ENCODE results near the gene TESPA1. TPM values are rescaled to one million over a fixed set of nuclear protein-coding genes. Genes with fewer than 3 reads are reported as not detected.

TESPA1 gene
- total and polyA plus RNA-seq, 2 of the 8 experiments (the other 6 are each of a cell fraction or from before 2014, with no cell fraction given): not detected

DNA sequence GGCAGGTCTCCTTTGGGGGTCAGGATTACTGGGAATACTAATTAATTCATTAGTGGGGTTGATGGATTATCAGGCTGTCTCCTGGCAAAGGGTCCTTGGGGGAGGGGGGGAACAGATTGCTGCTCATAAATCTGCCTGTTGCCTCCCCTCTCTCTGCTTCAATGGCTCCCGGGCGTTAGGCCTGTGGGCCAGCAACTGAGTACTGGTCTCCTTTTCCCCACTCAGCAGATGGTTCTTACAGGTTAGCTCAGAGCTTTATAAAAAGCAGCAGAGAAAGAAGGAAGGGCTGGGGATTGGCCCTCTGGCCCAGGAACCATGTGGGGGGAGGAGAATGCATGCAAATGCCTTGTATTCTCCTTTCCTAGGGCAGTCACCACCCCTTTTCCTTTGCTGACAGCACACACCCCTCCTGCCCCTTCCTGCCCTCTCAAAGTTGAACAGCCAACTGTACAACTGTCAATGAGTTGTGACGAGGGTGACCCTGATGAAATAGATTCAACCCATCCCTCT lies 32.9 kb upstream of the TESPA1 start:
- Histone ChIP-seq H2BK15ac (ENCODE audit: low read length) (no peak overlapping the region), H3K79me2 (ENCODE audit: control insufficient read depth in 1 of 2, insufficient read depth in 2 of 2, low read length in 2 of 2) (no peaks in the 10 kb centered on the region), H2BK12ac (ENCODE audit: low read depth, low read length) (no peak overlapping the region), H2BK5ac (ENCODE audit: low read depth, low read length) (no peak overlapping the region), H3K27ac (ENCODE audit: low read depth, low read length) (no peak overlapping the region), H3K36me3 (ENCODE audit: control insufficient read depth in 2 of 4, insufficient read depth in 4 of 4, low read length in 3 of 4) (no peaks in the 10 kb centered on the region), H3K9ac (replicated peaks in 1 of 4; ENCODE audit: extremely low read depth in 1 of 4, low read depth in 3 of 4, low read length in 3 of 4) (no peak overlapping the region), H3K23me2 (ENCODE audit: low read depth, low read length) (no peaks in the 10 kb centered on the region), H2BK20ac (ENCODE audit: low read length) (no peak overlapping the region), H3K27me3 (replicated peaks in 1 of 4; ENCODE audit: control insufficient read depth in 3 of 4, extremely low read depth in 1 of 4, insufficient read depth in 3 of 4, low read length in 3 of 4) (no peaks in the 10 kb centered on the region), H3K23ac (ENCODE audit: insufficient read length) (no peak overlapping the region), H3K56ac (replicated peaks; ENCODE audit: insufficient read length, low read depth, low read length) (no peak overlapping the region), H4K5ac (ENCODE audit: insufficient read length, low read depth, low read length) (no peak overlapping the region), H4K20me1 (replicated peaks in 1 of 2; ENCODE audit: control insufficient read depth in 1 of 2, insufficient read depth in 2 of 2, low read length in 2 of 2) (peaks cover 0 to 2% of the 10 kb centered on the region in 2 experiments), H3K79me1 (ENCODE audit: low read depth, low read length) (no peaks in the 10 kb centered on the region), H4K91ac (replicated peaks; ENCODE audit: insufficient read length, low read length) (no peak overlapping the region), H2AFZ (ENCODE audit: low read length) (peak overlapping the region; percentile 21; the same call in 1 of the 2 replicates), H3K4me1 (replicated peaks in 1 of 4; ENCODE audit: control insufficient read depth in 3 of 4, insufficient read depth in 4 of 4, low read length in 3 of 4) (peaks cover 0 to 2% (median 0%) of the 10 kb centered on the region in 4 experiments; a peak in 2 of 7 replicates), H3K4ac (replicated peaks; ENCODE audit: insufficient read length, low read depth, low read length) (no peak overlapping the region), H3K4me2 (ENCODE audit: insufficient read depth in 1 of 2, low read depth in 2 of 2, low read length in 2 of 2) (no peak overlapping the region; a peak in 1 of 4 replicates), H3K4me3 (ENCODE audit: extremely low read depth in 1 of 4, insufficient read depth in 2 of 4, low read depth in 3 of 4, low read length in 4 of 4) (no peak overlapping the region), H3K18ac (ENCODE audit: extremely low read depth, low read length) (no peak overlapping the region), H3K14ac (ENCODE audit: insufficient read length) (no peak overlapping the region), H4K8ac (ENCODE audit: extremely low read depth, insufficient read depth, low read length) (no peak overlapping the region), H3K9me3 (ENCODE audit: insufficient read depth in 2 of 2, low read depth in 1 of 2, low read length in 1 of 2) (peaks cover 3 to 4% of the 10 kb centered on the region in 2 experiments; a peak in 2 of 4 replicates), H2BK120ac (replicated peaks; ENCODE audit: low read depth, low read length) (no peak overlapping the region), H2AK5ac (ENCODE audit: low read depth, low read length) (no peak overlapping the region)
- FAIRE-seq: no peak
- TF ChIP-seq ZNF274 (IDR thresholded peaks at IDR 0.05; ENCODE audit: borderline replicate concordance, extremely low read depth, low read length): no peak
- no peak for TF ChIP-seq TAF7 (optimal IDR thresholded peaks at IDR 0.05; ENCODE audit: borderline replicate concordance, low read depth, low read length)
- TF ChIP-seq TCF12 (IDR thresholded peaks at IDR 0.05; ENCODE audit: low read depth, low read length): no peak
- TF ChIP-seq SUZ12 (IDR thresholded peaks at IDR 0.05; ENCODE audit: low read length): no peak
- no peak for TF ChIP-seq SP4 (IDR thresholded peaks at IDR 0.05; ENCODE audit: low read length)
- WGBS, 2 experiments (ENCODE audit: extremely low coverage in 1 of 2, insufficient coverage in 1 of 2, insufficient read length in 1 of 2, insufficient replicate concordance in 2 of 2, low coverage in 1 of 2, low lambda C conversion rate in 2 of 2, missing lambda C conversion rate in 1 of 2): 85% methylated on average over 3 of the region's 3 CpGs; no CpG with 5 or more reads in 1 of the 2 experiments
- ChIA-PET POLR2A (ENCODE audit: partially characterized antibody) (no interaction called here), CTCF (ENCODE audit: partially characterized antibody) (interaction anchor here (0.6 to 2.3 kb wide), 7 partner anchors 13 to 60 kb away, joined by 3 to 10 read pairs (median 3); no protein-coding TSS in a partner anchor)
- DNase-seq (ENCODE audit: low read depth in 1 of 2, low spot score in 2 of 2): no peak
